Cardiac fibroblast (primary cell): ENCODE results near the gene RNF25.

Experiments used
- DNase-seq, 2 donors: peaks; one replicate each; pipeline versions ENCODE4 v3.0.0 to v3.0.0-alpha.2; 2010; ENCODE audit warnings: low read depth in 2 of 2
- H3K4me3 ChIP-seq, 2 donors: replicated peaks in 1 of 2; 1 replicate in 1 of 2; 2 replicates in 1 of 2; pipeline ENCODE4 v1.5.1; 2011; ENCODE audit warnings: low read depth in 2 of 2, low read length in 2 of 2, mild to moderate bottlenecking in 2 of 2, moderate library complexity in 1 of 2
- CTCF ChIP-seq: IDR thresholded peaks from one replicate; pipeline ENCODE4 v1.5.1; 2011; ENCODE audit warnings: low read depth, mild to moderate bottlenecking, low read length, inconsistent platforms

RNF25 gene, protein sequence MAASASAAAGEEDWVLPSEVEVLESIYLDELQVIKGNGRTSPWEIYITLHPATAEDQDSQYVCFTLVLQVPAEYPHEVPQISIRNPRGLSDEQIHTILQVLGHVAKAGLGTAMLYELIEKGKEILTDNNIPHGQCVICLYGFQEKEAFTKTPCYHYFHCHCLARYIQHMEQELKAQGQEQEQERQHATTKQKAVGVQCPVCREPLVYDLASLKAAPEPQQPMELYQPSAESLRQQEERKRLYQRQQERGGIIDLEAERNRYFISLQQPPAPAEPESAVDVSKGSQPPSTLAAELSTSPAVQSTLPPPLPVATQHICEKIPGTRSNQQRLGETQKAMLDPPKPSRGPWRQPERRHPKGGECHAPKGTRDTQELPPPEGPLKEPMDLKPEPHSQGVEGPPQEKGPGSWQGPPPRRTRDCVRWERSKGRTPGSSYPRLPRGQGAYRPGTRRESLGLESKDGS

GRCh38 chr2:218671654-218672566 is at the start of gene RNF25, which contains the start of gene STK36:
RNF25 (minus strand) TSS chr2:218672002; CDS start chr2:218671970, 32 bp downstream.
STK36 (plus strand) TSS chr2:218672086; CDS start chr2:218672830, 744 bp downstream.
- TF ChIP-seq CTCF, result no peak
- peak within 1 kb of the TSS; percentile 78 to 90 for H3K4me3 ChIP-seq
- peak; percentile 93 for DNase-seq

GRCh38 chr2:218721488-218721887 is 49.7 kb upstream of the RNF25 start:
- H3K4me3 ChIP-seq, result no peak overlapping the region
- no peak for DNase-seq
- TF ChIP-seq CTCF, result no peak

DNA sequence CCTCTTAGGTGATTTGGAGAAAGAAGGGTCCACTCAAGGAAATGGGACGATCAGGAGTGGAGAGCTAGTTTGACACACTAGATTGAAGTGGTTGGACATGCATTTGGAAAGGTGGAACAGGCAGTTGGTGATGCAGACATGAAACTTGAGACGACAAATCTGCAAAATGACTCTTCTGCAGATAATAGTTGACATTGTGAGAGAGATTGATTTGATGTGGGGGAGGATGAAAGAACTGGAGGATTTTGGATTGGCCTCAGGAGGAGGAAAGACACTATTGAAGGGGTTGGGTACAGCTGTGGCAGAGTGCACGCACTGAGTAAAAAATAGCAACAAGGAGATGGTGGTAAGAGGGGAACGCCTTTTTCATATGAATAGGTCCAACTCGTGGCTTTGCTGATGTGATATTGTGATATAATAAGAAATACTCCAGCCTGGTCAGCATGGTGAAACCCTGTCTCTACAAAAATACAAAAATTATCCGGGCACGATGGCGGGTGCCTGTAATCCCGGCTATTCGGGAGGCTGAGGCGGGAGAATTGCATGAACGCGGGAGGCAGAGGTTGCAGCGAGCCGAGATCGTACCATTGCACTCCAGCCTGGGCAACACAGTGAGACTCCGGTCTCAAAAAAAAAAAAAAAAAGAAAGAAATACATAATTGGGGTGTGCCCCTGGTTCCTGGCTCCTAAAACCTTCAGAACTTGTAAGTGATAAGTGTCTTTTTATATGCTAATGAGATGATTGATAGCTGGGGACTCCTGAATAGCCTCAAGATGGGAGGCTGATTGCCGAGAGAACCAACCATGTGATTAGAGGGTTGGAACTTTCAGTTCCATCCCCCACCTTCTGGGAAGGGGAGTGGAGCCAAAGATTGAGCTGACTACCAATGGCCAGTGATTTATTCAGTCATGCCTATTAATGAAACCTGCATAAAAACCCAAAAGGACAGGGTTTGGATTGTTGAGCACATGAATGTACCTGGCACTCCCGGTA is 48.5 kb upstream of the RNF25 start:
- no peak overlapping the region for H3K4me3 ChIP-seq
- no peak for DNase-seq
- TF ChIP-seq CTCF, result no peak

DNA sequence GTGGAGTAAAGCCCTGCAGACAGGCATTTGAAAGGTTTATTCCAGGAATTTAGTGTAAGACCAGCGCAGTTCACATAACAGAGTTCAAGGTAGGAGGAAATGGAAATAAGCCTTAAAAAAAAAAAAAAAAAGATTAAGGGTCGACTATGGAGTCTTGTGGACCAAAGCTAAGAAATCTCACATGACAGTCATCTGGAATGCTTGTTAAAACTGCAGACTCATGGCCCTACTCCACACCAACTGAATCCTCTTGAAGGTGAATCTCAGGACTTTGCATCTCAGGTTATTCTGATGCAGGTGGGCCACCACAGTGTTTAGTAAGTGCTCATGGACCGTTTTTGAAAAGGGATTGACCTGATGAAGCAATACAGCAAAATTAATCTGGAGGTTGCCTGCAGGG is 47.7 kb upstream of the RNF25 start:
- no peak for TF ChIP-seq CTCF
- no peak for DNase-seq
- H3K4me3 ChIP-seq, result no peak overlapping the region

DNA sequence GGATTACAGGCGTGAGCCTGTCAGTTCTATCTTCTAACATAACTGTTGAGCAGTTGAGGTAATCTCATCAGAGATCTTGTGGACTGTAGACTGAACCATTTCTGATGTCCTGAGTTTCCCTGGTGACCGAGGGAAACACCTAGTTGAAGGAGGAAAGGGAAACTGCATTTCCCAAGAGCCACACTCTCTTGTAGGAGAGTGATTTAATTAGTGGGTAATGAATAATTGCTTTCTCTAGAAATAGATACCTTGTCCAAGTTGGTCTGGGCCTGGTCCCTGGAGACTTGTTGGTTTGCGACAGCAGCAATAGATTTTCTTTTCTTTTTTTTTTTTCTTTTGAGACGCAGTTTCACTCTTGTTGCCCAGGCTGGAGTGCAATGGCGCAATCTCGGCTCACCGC is 46.3 kb upstream of the RNF25 start:
- no peak for DNase-seq
- TF ChIP-seq CTCF, result no peak
- H3K4me3 ChIP-seq, result no peak overlapping the region

GRCh38 chr2:218717262-218717661 is 45.5 kb upstream of the RNF25 start:
- TF ChIP-seq CTCF, result no peak
- H3K4me3 ChIP-seq, result no peak overlapping the region
- peak in 1 of 2 donors; percentile 26 for DNase-seq
